ENCODE measurements around the gene CCDC59. TPM values are rescaled to one million over a fixed set of nuclear protein-coding genes. Genes with fewer than 3 reads are reported as not detected.

The CCDC59 gene
- total RNA-seq, 2 donors from 2014 or later = 51.9 to 65.4 TPM

DNA sequence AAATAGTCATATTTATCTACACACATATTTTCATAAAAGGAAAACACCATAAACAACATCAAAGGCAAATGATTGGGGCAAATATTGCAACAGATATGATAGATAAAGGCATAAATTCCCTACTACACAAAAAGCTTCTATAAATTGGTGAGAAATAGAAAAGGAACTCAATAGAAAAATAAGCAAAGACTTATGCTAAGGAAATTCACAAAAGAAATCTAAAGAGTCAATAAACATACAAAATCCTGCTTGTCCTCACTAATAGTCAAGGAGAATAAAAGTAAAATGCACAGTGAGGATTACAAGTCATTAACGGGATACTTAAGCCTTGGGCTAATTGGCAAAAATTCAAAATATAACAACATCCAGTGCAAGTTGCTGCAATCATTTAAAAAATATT lies 30.3 kb downstream of the CCDC59 start:
- no peak for DNase-seq
- Mint-ChIP-seq H3K36me3 (ENCODE audit: low read depth) (no peaks in the 10 kb centered on the region), H3K27me3 (ENCODE audit: insufficient read depth) (no peaks in the 10 kb centered on the region), H3K9me3 (no peaks in the 10 kb centered on the region), H3K4me3 (no peak overlapping the region), H3K4me1 (peaks cover 17% of the 10 kb centered on the region), H3K27ac (no peak overlapping the region)
- Histone ChIP-seq H3K4me1 (ENCODE audit: control insufficient read depth, insufficient read depth, low read length) (no peaks in the 10 kb centered on the region), H3K9ac (ENCODE audit: extremely low read depth, low read length, poor library complexity, severe bottlenecking) (no peak overlapping the region), H3K4me3 (ENCODE audit: low read length) (no peak overlapping the region), H3K9me3 (ENCODE audit: control insufficient read depth, low read length) (no peaks in the 10 kb centered on the region), H3K36me3 (ENCODE audit: control insufficient read depth, insufficient read depth, low read length) (no peaks in the 10 kb centered on the region), H3K27ac (ENCODE audit: low read depth, low read length) (no peak overlapping the region), H3K27me3 (ENCODE audit: control insufficient read depth, insufficient read depth, low read length, poor library complexity, severe bottlenecking) (no peaks in the 10 kb centered on the region)
- TF ChIP-seq, protein P1, sequence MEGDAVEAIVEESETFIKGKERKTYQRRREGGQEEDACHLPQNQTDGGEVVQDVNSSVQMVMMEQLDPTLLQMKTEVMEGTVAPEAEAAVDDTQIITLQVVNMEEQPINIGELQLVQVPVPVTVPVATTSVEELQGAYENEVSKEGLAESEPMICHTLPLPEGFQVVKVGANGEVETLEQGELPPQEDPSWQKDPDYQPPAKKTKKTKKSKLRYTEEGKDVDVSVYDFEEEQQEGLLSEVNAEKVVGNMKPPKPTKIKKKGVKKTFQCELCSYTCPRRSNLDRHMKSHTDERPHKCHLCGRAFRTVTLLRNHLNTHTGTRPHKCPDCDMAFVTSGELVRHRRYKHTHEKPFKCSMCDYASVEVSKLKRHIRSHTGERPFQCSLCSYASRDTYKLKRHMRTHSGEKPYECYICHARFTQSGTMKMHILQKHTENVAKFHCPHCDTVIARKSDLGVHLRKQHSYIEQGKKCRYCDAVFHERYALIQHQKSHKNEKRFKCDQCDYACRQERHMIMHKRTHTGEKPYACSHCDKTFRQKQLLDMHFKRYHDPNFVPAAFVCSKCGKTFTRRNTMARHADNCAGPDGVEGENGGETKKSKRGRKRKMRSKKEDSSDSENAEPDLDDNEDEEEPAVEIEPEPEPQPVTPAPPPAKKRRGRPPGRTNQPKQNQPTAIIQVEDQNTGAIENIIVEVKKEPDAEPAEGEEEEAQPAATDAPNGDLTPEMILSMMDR (conservative IDR thresholded peaks at IDR 0.05) = no peak
- WGBS, 2 experiments (ENCODE audit: insufficient coverage in 1 of 2, insufficient read length in 1 of 2) = 100% methylated on average over 1 of the region's 1 CpG; no CpG with 5 or more reads in 1 of the 2 experiments

DNA sequence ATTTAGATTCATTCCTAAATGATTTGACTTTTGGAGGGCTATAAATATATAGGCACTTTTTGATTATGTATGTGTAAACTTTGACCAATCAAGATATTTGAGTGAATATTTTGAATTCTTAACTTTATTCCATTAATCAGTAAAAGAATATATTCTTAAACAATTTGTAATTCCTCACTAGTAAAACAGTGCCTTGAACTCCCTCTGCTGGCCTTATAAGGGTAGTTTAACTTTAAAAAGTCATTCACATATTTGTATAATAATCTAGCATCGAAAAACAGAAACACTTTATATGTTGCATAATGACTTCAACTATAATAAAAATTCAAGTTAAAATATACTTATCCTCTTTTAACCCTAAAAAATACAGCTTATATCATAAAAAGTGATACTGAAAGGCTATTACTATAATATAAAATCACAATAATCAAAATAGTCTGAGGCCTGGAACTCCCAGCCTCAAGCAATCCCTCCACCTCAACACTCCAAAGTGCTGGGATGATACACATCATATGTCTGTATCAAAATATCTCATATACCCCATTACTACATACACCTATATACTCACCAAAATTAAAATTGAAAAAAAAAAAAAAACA lies 31.2 kb downstream of the CCDC59 start:
- WGBS, 2 experiments (ENCODE audit: insufficient coverage in 1 of 2, insufficient read length in 1 of 2) = no CpG with 5 or more reads among the region's 1 CpG
- Histone ChIP-seq H3K27ac (ENCODE audit: low read depth, low read length) (no peak overlapping the region), H3K27me3 (ENCODE audit: control insufficient read depth, insufficient read depth, low read length, poor library complexity, severe bottlenecking) (no peaks in the 10 kb centered on the region), H3K4me3 (ENCODE audit: low read length) (no peak overlapping the region), H3K9ac (ENCODE audit: extremely low read depth, low read length, poor library complexity, severe bottlenecking) (no peak overlapping the region), H3K9me3 (ENCODE audit: control insufficient read depth, low read length) (no peaks in the 10 kb centered on the region), H3K36me3 (ENCODE audit: control insufficient read depth, insufficient read depth, low read length) (no peaks in the 10 kb centered on the region), H3K4me1 (ENCODE audit: control insufficient read depth, insufficient read depth, low read length) (no peaks in the 10 kb centered on the region)
- TF ChIP-seq, protein P1 (conservative IDR thresholded peaks at IDR 0.05) = peak; percentile 85
- Mint-ChIP-seq H3K9me3 (no peaks in the 10 kb centered on the region), H3K4me1 (peaks cover 17% of the 10 kb centered on the region), H3K36me3 (ENCODE audit: low read depth) (no peaks in the 10 kb centered on the region), H3K4me3 (no peak overlapping the region), H3K27me3 (ENCODE audit: insufficient read depth) (no peaks in the 10 kb centered on the region), H3K27ac (no peak overlapping the region)
- no peak for DNase-seq

DNA sequence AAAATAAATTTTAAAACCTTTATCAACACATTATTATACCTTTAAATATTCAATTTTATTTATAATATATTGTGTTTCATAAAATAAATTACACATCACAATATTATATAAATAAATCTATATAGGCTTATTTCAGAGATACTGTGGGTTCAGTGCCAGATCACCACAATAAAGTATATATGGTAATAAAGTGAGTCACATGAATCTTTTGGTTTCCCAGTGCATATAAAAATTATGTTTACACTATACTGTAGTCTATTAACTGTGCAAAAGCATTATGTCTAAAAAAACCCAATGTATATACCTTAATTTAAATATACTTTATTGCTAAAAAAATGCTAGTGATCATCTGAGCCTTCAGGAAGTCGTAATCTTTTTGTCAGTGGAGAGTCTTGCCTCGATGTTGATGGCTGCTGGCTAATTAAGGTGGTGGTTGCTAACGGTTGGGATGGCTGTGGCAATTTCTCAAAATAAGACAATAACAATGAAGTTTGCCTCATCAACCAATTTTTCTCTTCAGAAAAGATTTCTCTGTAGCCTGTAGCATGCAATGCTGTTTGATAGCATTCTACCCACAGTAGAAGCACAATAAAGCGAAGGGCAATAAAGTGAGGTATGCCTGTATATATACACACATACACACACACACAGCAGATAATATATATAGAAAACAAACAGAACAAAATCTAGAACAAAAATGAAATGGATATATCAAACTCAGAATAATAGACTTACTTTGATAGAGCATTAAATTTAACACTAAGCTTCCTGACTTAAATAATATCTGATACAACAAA lies 32.4 kb downstream of the CCDC59 start:
- WGBS, 2 experiments (ENCODE audit: insufficient coverage in 1 of 2, insufficient read length in 1 of 2) = 90% methylated on average over 2 to 4 of the region's 4 CpGs

More for the DNA sequence above, 32.4 kb downstream of the CCDC59 start:
- no peak for DNase-seq
- no peak overlapping the region for H3K4me3 Mint-ChIP-seq
- H3K27ac ChIP-seq (ENCODE audit: low read depth, low read length) = no peak overlapping the region
- no peaks in the 10 kb centered on the region for H3K27me3 ChIP-seq (ENCODE audit: control insufficient read depth, insufficient read depth, low read length, poor library complexity, severe bottlenecking)
- H3K4me1 ChIP-seq (ENCODE audit: control insufficient read depth, insufficient read depth, low read length) = no peaks in the 10 kb centered on the region
- no peaks in the 10 kb centered on the region for H3K27me3 Mint-ChIP-seq (ENCODE audit: insufficient read depth)
- H3K27ac Mint-ChIP-seq = no peak overlapping the region
- H3K36me3 Mint-ChIP-seq (ENCODE audit: low read depth) = no peaks in the 10 kb centered on the region
- no peaks in the 10 kb centered on the region for H3K9me3 Mint-ChIP-seq
- no peak overlapping the region for H3K9ac ChIP-seq (ENCODE audit: extremely low read depth, low read length, poor library complexity, severe bottlenecking)
- no peaks in the 10 kb centered on the region for H3K9me3 ChIP-seq (ENCODE audit: control insufficient read depth, low read length)
- no peak overlapping the region for H3K4me3 ChIP-seq (ENCODE audit: low read length)
- TF ChIP-seq, protein P1 (conservative IDR thresholded peaks at IDR 0.05) = no peak
- H3K4me1 Mint-ChIP-seq = peaks cover 20% of the 10 kb centered on the region
- no peaks in the 10 kb centered on the region for H3K36me3 ChIP-seq (ENCODE audit: control insufficient read depth, insufficient read depth, low read length)

Measured in endodermal cell (in vitro differentiated cells).